Bronchial epithelial cell (primary cell): ENCODE measurements around the gene PDP2. TPM values are rescaled to one million over a fixed set of nuclear protein-coding genes. Genes with fewer than 3 reads are reported as not detected.
A peak's percentile ranks its signal among the peaks of the same experiment; 100 is the strongest.

ENCODE experiments used
- DNase-seq: peaks from one replicate; pipeline ENCODE4 v3.0.0-alpha.2; 2010; ENCODE audit warnings: low read depth
- FAIRE-seq: peaks from 2 replicates; lab custom pipeline; 2011; peaks lifted over from hg19 to GRCh38; lab: Jason Lieb, UNC
- H3K27me3 ChIP-seq: 2 replicates; pipeline ENCODE4 v1.5.1; 2011; ENCODE audit warnings: low read length; ENCODE audit not compliant: control insufficient read depth, insufficient read depth
- H3K36me3 ChIP-seq: 2 replicates; pipeline ENCODE4 v1.5.1; 2011; ENCODE audit warnings: low read length; ENCODE audit not compliant: control insufficient read depth, insufficient read depth
- H3K4me3 ChIP-seq: 2 replicates; pipeline ENCODE4 v1.5.1; 2011; ENCODE audit warnings: mild to moderate bottlenecking, low read depth, low read length, control low read depth
- total RNA-seq: library from RNA; depleted of rRNA; stranded (reverse); fragments of >200 nt; gene quantifications from 2 replicates; pipeline ENCODE4 v1.2.1, GENCODE V29; 2014
- TF ChIP-seq, protein P1 (sequence below): IDR thresholded peaks from 2 replicates; pipeline ENCODE4 v1.5.1; 2011; ENCODE audit warnings: mild to moderate bottlenecking, moderate library complexity, low read length, control low read depth, inconsistent platforms; ENCODE audit not compliant: insufficient read depth, severe bottlenecking

Gene PDP2
- total RNA-seq, 1 donor from 2014 or later = 9.0 TPM

DNA sequence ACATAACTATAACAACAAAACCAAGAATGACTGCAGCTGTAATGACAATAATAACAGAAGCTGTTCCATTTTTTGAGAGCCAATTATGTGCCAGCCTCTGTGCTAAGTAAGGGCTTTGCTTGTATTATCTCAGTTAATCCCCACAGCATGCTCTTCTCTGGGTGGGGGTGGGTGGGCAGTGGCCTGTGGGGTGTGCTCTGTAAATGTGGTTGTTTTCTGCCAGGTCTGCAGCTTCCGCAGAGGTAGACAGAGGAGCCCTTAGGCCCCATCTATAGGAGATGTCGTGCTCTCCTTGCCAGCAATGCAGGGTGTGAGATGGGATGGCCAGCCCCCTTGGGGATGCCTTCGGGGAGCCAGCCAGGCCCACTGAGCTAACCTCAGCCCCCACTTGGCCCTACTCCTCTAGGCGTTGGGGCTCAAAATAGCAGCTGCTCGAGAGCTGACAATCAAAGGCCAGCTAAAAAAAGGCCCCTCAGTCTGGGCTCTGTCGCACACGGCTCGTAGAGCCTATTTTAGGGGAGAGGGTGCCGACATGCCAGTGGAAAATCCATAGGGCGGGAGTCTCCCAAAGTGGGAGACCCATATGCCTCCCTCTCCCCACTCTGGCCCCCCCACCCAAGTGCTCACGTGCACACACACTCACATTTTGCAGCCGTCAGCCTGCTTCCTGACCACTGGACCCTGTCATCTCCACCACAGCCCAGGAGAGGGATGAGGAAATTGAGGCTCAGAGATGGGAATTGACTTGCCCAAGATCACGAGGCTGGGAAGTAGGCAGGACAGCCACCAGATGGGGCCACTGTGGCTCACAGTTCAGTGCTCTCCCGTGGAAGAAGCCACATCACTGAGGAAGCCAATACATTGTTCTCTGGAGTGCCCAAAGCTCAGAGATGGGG is 22.6 kb downstream of the PDP2 start:
- no peaks in the 10 kb centered on the region for H3K27me3 ChIP-seq
- TF ChIP-seq, protein P1, sequence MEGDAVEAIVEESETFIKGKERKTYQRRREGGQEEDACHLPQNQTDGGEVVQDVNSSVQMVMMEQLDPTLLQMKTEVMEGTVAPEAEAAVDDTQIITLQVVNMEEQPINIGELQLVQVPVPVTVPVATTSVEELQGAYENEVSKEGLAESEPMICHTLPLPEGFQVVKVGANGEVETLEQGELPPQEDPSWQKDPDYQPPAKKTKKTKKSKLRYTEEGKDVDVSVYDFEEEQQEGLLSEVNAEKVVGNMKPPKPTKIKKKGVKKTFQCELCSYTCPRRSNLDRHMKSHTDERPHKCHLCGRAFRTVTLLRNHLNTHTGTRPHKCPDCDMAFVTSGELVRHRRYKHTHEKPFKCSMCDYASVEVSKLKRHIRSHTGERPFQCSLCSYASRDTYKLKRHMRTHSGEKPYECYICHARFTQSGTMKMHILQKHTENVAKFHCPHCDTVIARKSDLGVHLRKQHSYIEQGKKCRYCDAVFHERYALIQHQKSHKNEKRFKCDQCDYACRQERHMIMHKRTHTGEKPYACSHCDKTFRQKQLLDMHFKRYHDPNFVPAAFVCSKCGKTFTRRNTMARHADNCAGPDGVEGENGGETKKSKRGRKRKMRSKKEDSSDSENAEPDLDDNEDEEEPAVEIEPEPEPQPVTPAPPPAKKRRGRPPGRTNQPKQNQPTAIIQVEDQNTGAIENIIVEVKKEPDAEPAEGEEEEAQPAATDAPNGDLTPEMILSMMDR = peak; percentile 10
- FAIRE-seq = no peak
- no peaks in the 10 kb centered on the region for H3K36me3 ChIP-seq
- no peak overlapping the region for H3K4me3 ChIP-seq
- no peak for DNase-seq

DNA sequence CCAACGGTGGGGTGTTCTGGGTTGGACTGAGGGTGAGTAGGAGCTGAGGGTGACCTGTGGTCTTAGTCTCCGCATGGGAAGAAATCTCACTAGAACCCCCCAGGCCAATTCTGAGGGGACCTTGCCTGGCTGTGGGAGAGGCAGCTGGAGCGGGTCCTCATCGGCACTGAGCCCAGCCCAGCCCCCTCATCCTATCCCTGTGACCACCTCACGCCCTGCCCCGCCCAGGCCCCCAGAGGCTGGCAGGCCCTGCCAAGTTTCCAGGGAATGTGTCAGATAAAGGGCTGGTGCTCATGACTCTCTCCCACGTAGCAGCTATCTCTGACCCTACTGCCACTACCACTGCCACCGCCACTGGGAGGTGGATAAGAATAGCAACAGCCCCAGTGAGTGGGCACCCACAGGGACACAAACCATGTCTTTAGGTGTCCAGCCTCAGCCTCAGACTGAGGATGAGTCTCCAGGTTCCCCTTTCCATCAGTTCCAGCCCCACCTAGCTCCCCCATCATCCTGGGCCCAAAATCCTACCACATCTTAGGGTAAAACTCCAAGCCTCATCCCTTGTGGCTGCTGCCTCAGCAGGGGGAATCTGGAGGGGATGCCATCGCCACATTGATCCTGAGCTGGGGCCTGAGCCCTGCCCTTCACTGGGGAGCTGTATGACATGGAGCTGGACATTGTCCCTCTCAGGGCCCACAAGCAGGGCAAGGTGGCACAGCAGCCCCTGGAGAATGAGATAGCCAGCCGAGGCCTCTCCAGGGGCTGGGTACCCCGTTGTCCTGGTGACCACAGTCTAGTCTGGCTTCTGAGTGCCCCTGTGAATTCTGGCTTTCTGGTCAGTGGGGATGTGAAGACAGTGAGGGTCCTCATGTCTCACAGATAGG is 23.5 kb downstream of the PDP2 start:
- Histone ChIP-seq H3K27me3 (no peaks in the 10 kb centered on the region), H3K4me3 (no peak overlapping the region), H3K36me3 (no peaks in the 10 kb centered on the region)
- TF ChIP-seq, protein P1 = no peak
- FAIRE-seq (no peak), DNase-seq (no peak)

DNA sequence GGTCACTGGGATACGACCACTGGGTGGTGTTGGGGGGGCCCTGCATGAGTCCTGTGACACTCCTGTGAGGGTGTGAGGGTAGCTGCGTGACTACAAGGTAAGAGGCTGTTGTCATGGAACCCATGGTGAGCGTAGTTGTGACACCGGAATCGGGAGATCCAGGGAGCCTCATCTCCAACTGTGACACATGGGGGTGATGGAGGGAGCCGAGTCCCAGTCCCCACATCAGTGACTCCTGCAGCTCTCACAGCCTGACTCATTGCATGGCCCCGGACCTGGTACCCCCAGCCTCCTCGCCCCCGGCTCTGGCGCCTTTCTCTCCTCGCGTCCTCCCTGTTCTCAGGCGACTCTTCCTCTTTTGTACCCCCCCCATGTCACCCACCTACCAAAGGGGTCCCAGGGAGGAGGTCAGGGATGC is 24.1 kb downstream of the PDP2 start:
- TF ChIP-seq, protein P1 = no peak
- no peak for DNase-seq
- Histone ChIP-seq H3K4me3 (no peak overlapping the region), H3K36me3 (no peaks in the 10 kb centered on the region), H3K27me3 (no peaks in the 10 kb centered on the region)
- FAIRE-seq = no peak

DNA sequence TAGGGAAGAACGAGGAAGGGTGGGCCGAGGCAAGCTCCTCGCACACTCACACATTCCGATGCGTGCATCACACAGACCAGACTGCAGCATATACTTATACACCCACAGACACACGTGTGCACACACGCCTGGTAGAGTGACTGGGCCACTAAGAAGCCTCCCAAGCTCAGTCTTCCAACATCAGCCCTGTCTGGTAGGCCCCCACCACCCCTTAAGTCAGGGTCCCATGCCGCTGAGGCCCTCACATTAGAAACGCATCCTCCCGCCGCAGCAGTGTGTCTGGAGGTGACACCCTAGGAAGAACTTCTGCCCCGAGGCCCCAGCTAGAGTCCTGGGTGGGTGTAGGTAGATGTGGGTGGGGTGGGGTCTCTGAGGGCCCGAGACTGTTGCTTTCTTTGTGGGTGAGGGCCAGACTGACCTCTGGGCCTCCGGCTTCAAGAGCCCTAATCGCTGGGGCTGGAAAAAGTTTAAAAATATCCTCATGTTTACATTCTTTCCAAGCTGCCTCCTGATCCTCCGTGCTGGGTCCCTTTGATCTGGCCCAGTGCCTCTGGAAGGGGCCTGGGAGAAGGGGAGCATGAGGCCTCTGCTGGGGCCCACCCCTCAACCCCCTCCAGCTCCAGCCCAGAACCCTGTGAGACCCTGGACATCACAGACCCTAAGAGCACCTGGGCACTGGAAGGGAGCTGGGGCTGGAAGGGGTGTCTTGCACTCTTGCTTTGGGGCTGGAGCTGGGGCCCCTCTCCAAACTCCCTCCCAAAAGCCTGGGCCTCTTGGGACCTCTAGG is 24.7 kb downstream of the PDP2 start:
- TF ChIP-seq, protein P1 = no peak
- DNase-seq (peak; percentile 57), FAIRE-seq (no peak)

DNA sequence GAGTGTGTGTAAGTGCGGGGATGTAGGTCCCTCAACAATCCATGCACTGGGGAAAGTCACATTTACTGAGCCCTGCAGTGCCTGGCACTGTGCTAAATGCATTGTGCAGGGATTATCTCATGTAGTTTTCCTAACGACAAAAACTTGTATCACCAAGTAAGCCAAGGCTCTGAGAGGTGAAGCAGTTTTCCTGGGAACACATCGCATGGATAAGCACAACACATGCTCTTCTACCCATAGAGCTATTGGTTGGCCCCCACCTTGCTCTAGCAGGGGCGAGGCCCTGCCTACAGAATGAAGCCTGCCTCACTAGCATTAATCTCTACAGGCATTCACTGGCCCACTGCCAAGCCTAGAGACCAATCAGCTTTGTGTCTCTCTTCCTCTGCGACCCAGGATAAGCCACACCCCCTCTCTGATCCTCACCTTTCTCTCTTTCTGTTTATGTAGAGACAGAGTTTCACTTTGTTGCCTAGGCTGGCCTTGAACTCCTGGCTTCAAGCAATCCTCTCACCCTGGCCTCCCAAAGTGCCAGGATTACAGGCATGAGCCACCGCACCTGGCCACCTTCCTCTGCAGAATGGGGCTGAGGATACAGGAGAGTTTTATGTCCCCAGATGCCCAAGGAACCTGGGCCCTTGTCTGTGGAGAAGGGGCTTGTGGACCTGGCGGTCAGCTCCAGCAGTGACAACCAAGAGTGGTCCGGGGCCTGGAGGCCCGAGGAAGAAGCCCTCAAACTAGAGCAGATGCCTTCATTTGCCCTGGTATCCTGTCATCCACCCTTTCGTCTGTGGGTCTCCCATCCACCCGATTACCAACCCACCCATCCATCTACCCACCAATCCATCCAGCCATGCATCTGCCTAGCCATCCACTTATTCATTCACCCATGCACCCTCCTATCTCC is 25.6 kb downstream of the PDP2 start:
- H3K27me3 ChIP-seq = no peaks in the 10 kb centered on the region
- TF ChIP-seq, protein P1 = no peak
- DNase-seq (peak; percentile 61), FAIRE-seq (peak; percentile 70)
- H3K36me3 ChIP-seq = no peaks in the 10 kb centered on the region
- H3K4me3 ChIP-seq = no peak overlapping the region

More for the DNA sequence above, 24.7 kb downstream of the PDP2 start:
- Histone ChIP-seq H3K4me3 (no peak overlapping the region), H3K36me3 (no peaks in the 10 kb centered on the region), H3K27me3 (no peaks in the 10 kb centered on the region)
